Cardiac muscle cell (in vitro differentiated cells and primary cell): ENCODE results near the gene GFM2. TPM values are rescaled to one million over a fixed set of nuclear protein-coding genes. Genes with fewer than 3 reads are reported as not detected.

Experiments
- DNase-seq, 2 donors: peaks; one replicate each; pipeline versions ENCODE4 v3.0.0 to v3.0.0-alpha.2; 2010 to 2017; ENCODE audit warnings: low read depth in 1 of 2, low spot score in 1 of 2
- H3K27ac ChIP-seq: fragments of 200-600 bp; sonication (generic); 2 replicates; pipeline ENCODE4 v1.5.1; 2016
- H3K27me3 ChIP-seq: fragments of 200-600 bp; sonication (generic); 2 replicates; pipeline ENCODE4 v1.6.0; 2016; ENCODE audit warnings: control low read depth
- H3K36me3 ChIP-seq: fragments of 200-600 bp; sonication (generic); 2 replicates; pipeline ENCODE4 v1.5.1; 2016; ENCODE audit warnings: control low read depth
- H3K4me1 ChIP-seq: fragments of 200-600 bp; sonication (generic); 2 replicates; pipeline ENCODE4 v1.8.1; 2017; ENCODE audit warnings: low read depth, mild to moderate bottlenecking, mixed run types
- H3K4me3 ChIP-seq: fragments of 200-600 bp; sonication (generic); 2 replicates; pipeline ENCODE4 v1.5.1; 2016; ENCODE audit warnings: mild to moderate bottlenecking
- H3K9me3 ChIP-seq: fragments of 200-600 bp; sonication (generic); 2 replicates; pipeline ENCODE4 v1.5.1; 2017; ENCODE audit warnings: low read depth, mild to moderate bottlenecking, control low read depth
- polyA plus RNA-seq: library from polyadenylated mRNA; unstranded; fragments of >200 nt; fragmentation: Nextera tagmentation; extraction: Ambion mirVana; gene quantifications from 2 replicates; pipeline ENCODE4 v1.2.1, GENCODE V29; 2016
- total RNA-seq: library from RNA; depleted of rRNA; stranded (reverse); fragments of >200 nt; gene quantifications from 2 replicates; pipeline ENCODE4 v1.2.3, GENCODE V29; 2016
- TF ChIP-seq, protein P1 (sequence below): IDR thresholded peaks from 2 replicates; pipeline ENCODE4 v1.5.1; 2012; ENCODE audit warnings: low read depth, mild to moderate bottlenecking, low read length

The GFM2 gene
- total and polyA plus RNA-seq, 2 experiments from 2014 or later, result 50.9 to 55.7 TPM

DNA sequence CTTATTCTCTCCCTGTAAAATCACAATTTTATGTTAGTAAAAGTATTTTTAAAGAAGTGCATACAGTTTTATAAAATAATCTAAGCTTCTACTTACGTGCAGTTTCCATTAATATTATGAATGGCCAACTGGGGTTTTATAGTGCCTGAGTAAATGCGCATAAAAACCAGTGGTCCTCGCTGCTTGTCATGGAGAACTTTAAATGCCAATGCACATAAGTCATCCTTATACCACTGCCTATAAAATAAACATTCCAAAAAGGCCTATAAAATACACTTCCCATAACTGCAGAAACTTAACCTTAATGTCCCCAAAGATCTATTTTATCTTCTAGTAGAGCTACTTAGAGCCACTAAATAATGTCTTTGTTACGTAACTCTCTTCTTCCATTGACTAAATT is 28.5 kb downstream of the GFM2 start:
- Histone ChIP-seq H3K36me3 (peaks cover 65% of the 10 kb centered on the region), H3K27ac (no peak overlapping the region), H3K9me3 (no peaks in the 10 kb centered on the region), H3K27me3 (no peaks in the 10 kb centered on the region), H3K4me1 (no peaks in the 10 kb centered on the region), H3K4me3 (no peak overlapping the region)
- DNase-seq, result no peak
- TF ChIP-seq, protein P1, sequence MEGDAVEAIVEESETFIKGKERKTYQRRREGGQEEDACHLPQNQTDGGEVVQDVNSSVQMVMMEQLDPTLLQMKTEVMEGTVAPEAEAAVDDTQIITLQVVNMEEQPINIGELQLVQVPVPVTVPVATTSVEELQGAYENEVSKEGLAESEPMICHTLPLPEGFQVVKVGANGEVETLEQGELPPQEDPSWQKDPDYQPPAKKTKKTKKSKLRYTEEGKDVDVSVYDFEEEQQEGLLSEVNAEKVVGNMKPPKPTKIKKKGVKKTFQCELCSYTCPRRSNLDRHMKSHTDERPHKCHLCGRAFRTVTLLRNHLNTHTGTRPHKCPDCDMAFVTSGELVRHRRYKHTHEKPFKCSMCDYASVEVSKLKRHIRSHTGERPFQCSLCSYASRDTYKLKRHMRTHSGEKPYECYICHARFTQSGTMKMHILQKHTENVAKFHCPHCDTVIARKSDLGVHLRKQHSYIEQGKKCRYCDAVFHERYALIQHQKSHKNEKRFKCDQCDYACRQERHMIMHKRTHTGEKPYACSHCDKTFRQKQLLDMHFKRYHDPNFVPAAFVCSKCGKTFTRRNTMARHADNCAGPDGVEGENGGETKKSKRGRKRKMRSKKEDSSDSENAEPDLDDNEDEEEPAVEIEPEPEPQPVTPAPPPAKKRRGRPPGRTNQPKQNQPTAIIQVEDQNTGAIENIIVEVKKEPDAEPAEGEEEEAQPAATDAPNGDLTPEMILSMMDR, result no peak

DNA sequence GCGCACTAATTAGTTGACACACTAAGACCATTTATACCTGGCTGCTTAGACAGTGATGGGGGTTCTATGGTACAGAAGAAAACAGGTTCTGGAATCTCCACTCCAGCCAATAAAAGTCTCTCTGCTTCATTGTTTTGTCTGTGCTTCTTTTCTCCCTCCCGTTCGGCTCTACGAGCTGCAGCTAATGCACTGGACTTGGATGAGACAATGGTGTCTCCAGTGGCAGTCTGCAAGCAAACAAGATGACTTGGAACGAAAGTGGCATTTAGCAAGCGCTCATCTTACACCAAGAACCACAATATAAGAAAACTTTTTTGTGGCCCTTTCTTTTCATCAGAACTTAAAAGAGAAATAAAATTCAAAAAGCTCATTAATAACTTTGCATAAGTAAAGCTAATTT is 30.2 kb downstream of the GFM2 start:
- H3K27ac ChIP-seq, result no peak overlapping the region
- no peaks in the 10 kb centered on the region for H3K9me3 ChIP-seq
- H3K36me3 ChIP-seq, result peaks cover 67% of the 10 kb centered on the region
- no peaks in the 10 kb centered on the region for H3K27me3 ChIP-seq
- TF ChIP-seq, protein P1, result no peak
- no peak overlapping the region for H3K4me3 ChIP-seq
- H3K4me1 ChIP-seq, result no peaks in the 10 kb centered on the region
- no peak for DNase-seq

DNA sequence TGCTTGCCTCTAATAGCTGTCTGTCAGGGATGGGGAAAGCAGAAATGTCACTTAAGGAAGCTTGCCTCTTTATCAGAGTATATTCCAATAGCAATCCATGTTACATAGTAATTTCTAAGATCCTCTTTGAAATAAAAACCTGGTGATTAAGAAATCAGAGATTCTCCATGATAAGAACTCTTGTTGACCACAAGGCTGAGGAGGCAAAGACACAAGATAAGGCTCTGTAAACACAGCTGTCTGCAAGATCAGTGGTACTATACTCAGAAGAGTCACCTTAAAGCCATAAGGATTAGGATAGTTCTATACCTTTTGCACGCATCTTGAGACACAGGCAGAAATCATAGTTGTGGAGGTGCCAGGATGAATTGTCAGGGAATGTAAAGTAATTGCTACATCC is 41.6 kb downstream of the GFM2 start:
- Histone ChIP-seq H3K9me3 (no peaks in the 10 kb centered on the region), H3K27ac (no peak overlapping the region), H3K4me1 (no peaks in the 10 kb centered on the region), H3K27me3 (no peaks in the 10 kb centered on the region), H3K36me3 (peaks cover 51% of the 10 kb centered on the region), H3K4me3 (no peak overlapping the region)
- TF ChIP-seq, protein P1, result no peak
- DNase-seq, result no peak

DNA sequence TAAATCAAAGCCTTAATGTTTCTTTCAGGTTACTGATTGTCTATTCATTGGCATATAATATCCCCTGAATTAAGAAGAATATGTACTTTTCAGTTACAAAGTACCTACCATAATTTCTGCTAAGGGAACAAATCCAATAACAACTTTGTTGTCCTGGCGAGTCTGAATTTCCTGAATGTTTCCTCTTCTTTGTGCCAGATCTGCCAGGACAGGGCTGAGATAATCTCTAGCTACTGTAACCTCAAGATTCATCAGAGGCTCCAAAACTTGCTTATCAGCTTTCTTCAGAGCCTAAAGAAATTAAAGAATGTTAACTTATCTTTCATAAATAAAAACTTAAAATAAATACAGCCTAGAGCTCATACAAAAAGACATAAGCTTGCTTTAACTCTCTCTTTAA is 44.6 kb downstream of the GFM2 start:
- Histone ChIP-seq H3K9me3 (no peaks in the 10 kb centered on the region), H3K36me3 (peaks cover 49% of the 10 kb centered on the region), H3K4me3 (no peak overlapping the region), H3K4me1 (no peaks in the 10 kb centered on the region), H3K27ac (no peak overlapping the region), H3K27me3 (no peaks in the 10 kb centered on the region)
- no peak for DNase-seq
- TF ChIP-seq, protein P1, result no peak

DNA sequence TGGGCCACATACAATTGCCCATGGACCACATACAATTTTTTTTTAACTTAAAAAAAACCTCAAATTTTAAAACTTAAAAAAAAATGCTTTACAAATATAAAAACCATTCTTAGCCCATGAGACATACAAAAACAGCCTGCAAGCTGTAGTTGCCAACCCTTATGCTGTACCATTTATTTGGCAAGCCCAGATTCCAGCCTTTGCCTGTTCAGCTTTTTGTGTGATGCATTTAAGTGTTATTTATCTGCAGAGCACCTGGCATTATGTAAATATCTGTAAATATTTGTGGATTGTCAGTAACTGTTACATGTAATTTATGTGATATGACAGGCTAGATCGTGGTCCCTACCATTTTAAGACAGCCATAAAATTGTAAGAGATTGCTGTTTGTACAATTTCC is 49.3 kb downstream of the GFM2 start:
- Histone ChIP-seq H3K36me3 (peaks cover 28% of the 10 kb centered on the region), H3K27me3 (no peaks in the 10 kb centered on the region), H3K27ac (no peak overlapping the region), H3K9me3 (no peaks in the 10 kb centered on the region), H3K4me1 (no peaks in the 10 kb centered on the region), H3K4me3 (no peak overlapping the region)
- TF ChIP-seq, protein P1, result no peak
- DNase-seq, result no peak

DNA sequence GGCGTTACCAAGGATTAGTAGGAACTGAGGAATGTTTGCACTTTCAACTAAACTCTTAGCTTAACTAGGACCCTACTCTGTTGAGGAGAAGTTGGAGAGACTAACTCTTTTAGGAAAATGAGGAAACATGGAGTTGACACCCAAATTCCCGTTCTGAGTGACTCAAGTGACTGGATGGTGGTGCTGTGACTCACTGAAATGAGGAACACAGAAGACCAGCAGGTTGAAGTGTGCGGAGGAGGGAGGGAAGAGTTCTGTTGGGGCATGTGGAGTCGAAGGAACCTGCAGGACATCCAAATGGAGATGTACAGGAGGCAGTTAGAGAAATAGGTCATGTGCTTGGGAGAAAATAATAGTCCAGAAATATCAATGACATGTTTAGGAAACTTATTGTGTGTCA is 73.7 kb downstream of the GFM2 start:
- no peaks in the 10 kb centered on the region for H3K27me3 ChIP-seq
- no peak for DNase-seq
- no peaks in the 10 kb centered on the region for H3K4me1 ChIP-seq
- H3K4me3 ChIP-seq, result no peak overlapping the region
- TF ChIP-seq, protein P1, result no peak
- no peaks in the 10 kb centered on the region for H3K9me3 ChIP-seq
- H3K27ac ChIP-seq, result no peak overlapping the region
- no peaks in the 10 kb centered on the region for H3K36me3 ChIP-seq
